Mucosa of stomach (tissue), 1 donor: ENCODE data around the gene NECAB2.

Source experiments
- H3K27me3 ChIP-seq: one replicate; pipeline ENCODE4 v1.7.0; 2013; ENCODE audit warnings: mild to moderate bottlenecking, low read length; ENCODE audit not compliant: control insufficient read depth, insufficient read depth
- H3K36me3 ChIP-seq: one replicate; pipeline ENCODE4 v1.7.0; 2013; ENCODE audit warnings: low read length; ENCODE audit not compliant: control insufficient read depth, insufficient read depth
- H3K4me1 ChIP-seq: one replicate; pipeline ENCODE4 v1.7.0; 2013; ENCODE audit warnings: mild to moderate bottlenecking, low read length; ENCODE audit not compliant: control insufficient read depth, insufficient read depth
- H3K4me3 ChIP-seq: one replicate; pipeline ENCODE4 v1.7.0; 2013; ENCODE audit warnings: low read length
- H3K9ac ChIP-seq: one replicate; pipeline ENCODE4 v1.7.0; 2013; ENCODE audit warnings: mild to moderate bottlenecking, low read length, moderate library complexity
- H3K9me3 ChIP-seq: one replicate; pipeline ENCODE4 v1.7.0; 2013; ENCODE audit warnings: mild to moderate bottlenecking, low read length, moderate library complexity; ENCODE audit not compliant: control insufficient read depth
- donor health status: Pancreatic carcinoma.

NECAB2 gene

GRCh38 chr16:84042879-84043485, 74.9 kb downstream of the NECAB2 start:
- Histone ChIP-seq H3K9me3 (no peaks in the 10 kb centered on the region), H3K4me3 (no peak overlapping the region), H3K36me3 (no peaks in the 10 kb centered on the region), H3K27me3 (peaks cover 32% of the 10 kb centered on the region), H3K4me1 (peaks cover 10% of the 10 kb centered on the region), H3K9ac (no peak overlapping the region)

GRCh38 chr16:84043486-84044117, 75.6 kb downstream of the NECAB2 start:
- Histone ChIP-seq H3K9ac (no peak overlapping the region), H3K27me3 (peaks cover 32% of the 10 kb centered on the region), H3K9me3 (no peaks in the 10 kb centered on the region), H3K4me1 (peaks cover 10% of the 10 kb centered on the region), H3K36me3 (no peaks in the 10 kb centered on the region), H3K4me3 (no peak overlapping the region)

- Histone ChIP-seq H3K4me3 (no peak overlapping the region), H3K9ac (no peak overlapping the region), H3K27me3 (peaks cover 32% of the 10 kb centered on the region), H3K9me3 (no peaks in the 10 kb centered on the region), H3K4me1 (peaks cover 10% of the 10 kb centered on the region), H3K36me3 (no peaks in the 10 kb centered on the region)
These were observed 76.1 kb downstream of the NECAB2 start for GRCh38 chr16:84044118-84044488.

GRCh38 chr16:84045001-84045817, 77.2 kb downstream of the NECAB2 start:
- H3K4me3 ChIP-seq, result no peak overlapping the region
- no peaks in the 10 kb centered on the region for H3K36me3 ChIP-seq
- H3K4me1 ChIP-seq, result peaks cover 10% of the 10 kb centered on the region
- no peaks in the 10 kb centered on the region for H3K9me3 ChIP-seq
- peaks cover 32% of the 10 kb centered on the region for H3K27me3 ChIP-seq
- no peak overlapping the region for H3K9ac ChIP-seq

GRCh38 chr16:84045818-84046470, 77.9 kb downstream of the NECAB2 start:
- Histone ChIP-seq H3K9ac (no peak overlapping the region), H3K4me3 (no peak overlapping the region), H3K27me3 (peaks cover 32% of the 10 kb centered on the region), H3K4me1 (peaks cover 10% of the 10 kb centered on the region), H3K36me3 (no peaks in the 10 kb centered on the region), H3K9me3 (no peaks in the 10 kb centered on the region)

- peaks cover 10% of the 10 kb centered on the region for H3K4me1 ChIP-seq
- no peaks in the 10 kb centered on the region for H3K9me3 ChIP-seq
- no peaks in the 10 kb centered on the region for H3K36me3 ChIP-seq
- no peak overlapping the region for H3K9ac ChIP-seq
- no peak overlapping the region for H3K4me3 ChIP-seq
- H3K27me3 ChIP-seq, result peaks cover 30% of the 10 kb centered on the region
These were observed 79.2 kb downstream of the NECAB2 start for GRCh38 chr16:84047206-84047605.

GRCh38 chr16:84047626-84048025, 79.6 kb downstream of the NECAB2 start:
- H3K4me1 ChIP-seq, result peaks cover 7% of the 10 kb centered on the region
- no peak overlapping the region for H3K9ac ChIP-seq
- H3K9me3 ChIP-seq, result no peaks in the 10 kb centered on the region
- H3K27me3 ChIP-seq, result peaks cover 26% of the 10 kb centered on the region
- H3K4me3 ChIP-seq, result no peak overlapping the region
- no peaks in the 10 kb centered on the region for H3K36me3 ChIP-seq

- H3K9me3 ChIP-seq, result no peaks in the 10 kb centered on the region
- H3K36me3 ChIP-seq, result no peaks in the 10 kb centered on the region
- peak overlapping the region; percentile 43 for H3K9ac ChIP-seq
- H3K4me3 ChIP-seq, result no peak overlapping the region
- peaks cover 19% of the 10 kb centered on the region for H3K27me3 ChIP-seq
- peaks cover under 1% of the 10 kb centered on the region for H3K4me1 ChIP-seq
These were observed 80.2 kb downstream of the NECAB2 start for GRCh38 chr16:84048270-84048669.

GRCh38 chr16:84048871-84049270, 80.8 kb downstream of the NECAB2 start:
- Histone ChIP-seq H3K36me3 (no peaks in the 10 kb centered on the region), H3K4me1 (no peaks in the 10 kb centered on the region), H3K9ac (no peak overlapping the region), H3K27me3 (peaks cover 13% of the 10 kb centered on the region), H3K4me3 (no peak overlapping the region), H3K9me3 (no peaks in the 10 kb centered on the region)

- Histone ChIP-seq H3K27me3 (peaks cover 7% of the 10 kb centered on the region), H3K4me1 (no peaks in the 10 kb centered on the region), H3K36me3 (no peaks in the 10 kb centered on the region)
These were observed 81.5 kb downstream of the NECAB2 start for GRCh38 chr16:84049403-84050060.

GRCh38 chr16:84050316-84050715, 82.3 kb downstream of the NECAB2 start:
- H3K9me3 ChIP-seq, result no peaks in the 10 kb centered on the region
- H3K9ac ChIP-seq, result no peak overlapping the region
- H3K4me3 ChIP-seq, result no peak overlapping the region
- no peaks in the 10 kb centered on the region for H3K4me1 ChIP-seq
- H3K36me3 ChIP-seq, result peaks cover 6% of the 10 kb centered on the region
- H3K27me3 ChIP-seq, result no peaks in the 10 kb centered on the region

More at GRCh38 chr16:84049403-84050060, 81.5 kb downstream of the NECAB2 start:
- Histone ChIP-seq H3K9me3 (no peaks in the 10 kb centered on the region), H3K4me3 (no peak overlapping the region), H3K9ac (no peak overlapping the region)
